AG04450 (cell line): ENCODE results near the gene GRM5. TPM values are rescaled to one million over a fixed set of nuclear protein-coding genes. Genes with fewer than 3 reads are reported as not detected.

Experiments used
- CTCF ChIA-PET: fragments of 300-600, 350-600 bp; formaldehyde crosslinking; extraction: SDS; loops from one replicate; lab custom pipeline; 2022; ENCODE audit warnings: antibody characterized with exemption, inconsistent platforms; lab: Charles Lee
- POLR2A ChIA-PET: fragments of 350-600 bp; formaldehyde crosslinking; extraction: SDS; loops from one replicate; lab custom pipeline; 2021; ENCODE audit warnings: antibody characterized with exemption, inconsistent platforms; lab: Yijun Ruan, JAX
- DNase-seq: peaks from one replicate; pipeline ENCODE4 v3.0.0-alpha.2; 2011; ENCODE audit warnings: low read depth, low spot score
- H3K27ac ChIP-seq: one replicate; pipeline ENCODE4 v1.5.1; 2012; ENCODE audit warnings: low read depth, low read length, control low read depth
- H3K27me3 ChIP-seq: one replicate; pipeline ENCODE4 v1.6.0; 2012; ENCODE audit warnings: low read length; ENCODE audit not compliant: control insufficient read depth, insufficient read depth
- H3K4me3 ChIP-seq: 2 replicates; pipeline ENCODE4 v1.5.1; 2011; ENCODE audit warnings: mild to moderate bottlenecking, low read depth, low read length, control low read depth
- H3K9me3 ChIP-seq: 2 replicates; pipeline ENCODE4 v1.5.1; 2012; ENCODE audit warnings: low read length; ENCODE audit not compliant: control insufficient read depth, insufficient read depth
- CTCF ChIP-seq: IDR thresholded peaks from 2 replicates; pipeline ENCODE4 v1.5.1; 2011; ENCODE audit warnings: low read depth, low read length, control low read depth, inconsistent platforms
- polyA plus RNA-seq: library from polyadenylated mRNA; depleted of rRNA; stranded (reverse); fragments of >200 nt; gene quantifications from 2 replicates; pipeline ENCODE4 v1.2.3, GENCODE V29; 2011

The GRM5 gene
- polyA plus RNA-seq, 1 experiment: 0.01 TPM

GRCh38 chr11:88594274-88594950, 471.4 kb downstream of the GRM5 start:
- DNase-seq: no peak
- ChIA-PET POLR2A (no interaction called here), CTCF (no interaction called here)
- H3K27me3 ChIP-seq: no peaks in the 10 kb centered on the region
- H3K4me3 ChIP-seq: no peak overlapping the region
- no peaks in the 10 kb centered on the region for H3K9me3 ChIP-seq
- no peak for TF ChIP-seq CTCF
- no peak overlapping the region for H3K27ac ChIP-seq

DNA sequence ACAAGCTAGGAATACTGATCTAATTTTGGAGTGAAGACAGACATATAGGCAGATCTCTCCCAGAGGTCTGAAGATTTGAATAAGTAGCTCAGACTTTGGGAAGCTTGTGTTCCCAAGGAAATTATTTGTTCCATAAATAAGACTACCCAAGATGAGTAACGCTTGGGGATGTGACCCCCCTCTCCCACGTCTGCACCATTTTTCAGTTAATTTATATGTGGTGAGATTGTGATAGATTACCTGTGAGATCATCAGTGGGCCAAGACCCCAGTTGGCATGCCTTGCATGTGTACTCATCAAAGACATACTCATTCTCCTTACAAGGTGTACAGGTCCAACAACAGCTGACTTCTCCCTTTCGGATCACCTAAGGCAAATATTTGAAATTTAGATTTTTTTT, 475.4 kb downstream of the GRM5 start:
- H3K4me3 ChIP-seq: no peak overlapping the region
- no peaks in the 10 kb centered on the region for H3K27me3 ChIP-seq
- DNase-seq: no peak
- CTCF ChIA-PET: interaction anchor here (0.6 kb wide), 1 partner anchor 1035 kb away, joined by 4 read pairs; no protein-coding TSS in a partner anchor
- H3K9me3 ChIP-seq: no peaks in the 10 kb centered on the region
- H3K27ac ChIP-seq: no peak overlapping the region
- POLR2A ChIA-PET: no interaction called here
- no peak for TF ChIP-seq CTCF

DNA sequence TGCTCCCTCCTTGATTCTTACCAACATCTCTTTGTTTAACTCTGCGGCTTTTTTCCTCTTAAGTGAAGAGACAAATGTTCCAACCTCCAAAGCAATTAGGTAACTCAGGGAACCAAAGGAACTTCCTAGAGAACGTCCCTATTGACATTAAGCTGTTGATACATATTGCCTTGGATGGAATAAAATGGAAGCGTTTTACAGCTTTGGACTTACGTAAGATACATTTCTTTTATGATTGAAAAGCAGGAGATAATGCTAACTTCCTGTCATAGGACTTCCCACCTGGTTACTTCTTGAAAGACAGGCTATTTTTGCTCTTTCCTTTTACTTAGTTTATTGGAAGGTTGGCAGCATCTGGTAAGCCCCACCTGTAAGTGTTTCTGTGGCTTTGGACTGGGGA, 482.5 kb downstream of the GRM5 start:
- Histone ChIP-seq H3K27ac (no peak overlapping the region), H3K27me3 (no peaks in the 10 kb centered on the region), H3K9me3 (no peaks in the 10 kb centered on the region), H3K4me3 (no peak overlapping the region)
- TF ChIP-seq CTCF: no peak
- CTCF ChIA-PET: no interaction called here
- POLR2A ChIA-PET: no interaction called here
- no peak for DNase-seq

GRCh38 chr11:88579466-88579865, 486.3 kb downstream of the GRM5 start:
- no peak overlapping the region for H3K4me3 ChIP-seq
- ChIA-PET CTCF (no interaction called here), POLR2A (no interaction called here)
- no peak for TF ChIP-seq CTCF
- no peaks in the 10 kb centered on the region for H3K9me3 ChIP-seq
- H3K27ac ChIP-seq: no peak overlapping the region
- no peak for DNase-seq
- H3K27me3 ChIP-seq: no peaks in the 10 kb centered on the region

DNA sequence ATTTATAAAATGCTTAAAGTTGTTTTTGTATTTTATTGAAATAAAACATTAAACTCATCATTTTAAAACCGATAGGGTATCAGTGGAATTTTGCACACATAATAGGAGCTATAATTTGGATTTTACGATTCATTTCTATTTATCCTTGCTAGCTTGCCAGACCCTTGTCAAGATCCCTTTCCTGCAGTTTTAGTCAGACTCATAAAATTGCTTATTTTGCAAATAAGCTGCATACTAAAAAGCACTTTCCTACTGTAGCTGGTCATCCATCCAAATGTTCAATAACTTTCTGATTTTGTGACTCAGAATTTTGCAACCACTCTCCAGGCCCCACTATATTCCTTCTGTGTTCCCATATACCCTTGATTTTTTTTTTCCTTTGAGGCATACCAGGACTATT, 489.0 kb downstream of the GRM5 start:
- Histone ChIP-seq H3K9me3 (no peaks in the 10 kb centered on the region), H3K27ac (no peak overlapping the region), H3K27me3 (no peaks in the 10 kb centered on the region), H3K4me3 (no peak overlapping the region)
- ChIA-PET CTCF (interaction anchor here (0.7 to 2.0 kb wide), 2 partner anchors 24 to 25 kb away, joined by 5 read pairs; no protein-coding TSS in a partner anchor), POLR2A (no interaction called here)
- TF ChIP-seq CTCF: no peak
- no peak for DNase-seq
